ENCODE data around the gene A3GALT2.

The A3GALT2 gene

DNA sequence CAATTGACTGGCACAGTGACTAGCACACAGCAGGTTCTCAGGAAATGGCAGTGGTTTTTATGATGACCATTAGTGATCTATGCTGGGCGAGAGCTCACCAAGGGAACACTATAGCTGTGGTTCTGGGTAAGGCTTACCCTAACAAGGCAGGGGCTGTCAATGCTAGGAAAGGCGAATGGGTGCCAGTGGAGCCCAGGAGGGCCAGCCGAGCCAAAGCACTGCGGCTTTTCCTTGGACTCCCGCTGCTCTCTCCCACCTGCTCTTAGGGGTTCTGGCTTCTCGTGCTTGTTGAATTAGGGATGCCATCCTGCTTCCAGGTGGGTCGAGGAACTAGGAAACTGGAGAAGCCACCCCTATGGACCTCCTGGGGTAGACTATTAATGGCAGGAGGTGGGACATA, 10.0 kb upstream of the A3GALT2 start:
- Histone ChIP-seq H3F3A (ENCODE audit: control insufficient read depth, insufficient read depth) (no peaks in the 10 kb centered on the region), H3K9me2 (replicated peaks; ENCODE audit: control insufficient read depth, low read length) (no peaks in the 10 kb centered on the region), H3K4me2 (ENCODE audit: low read length) (no peak overlapping the region), H3K4me3 (ENCODE audit: low read length) (no peak overlapping the region), H3K27ac (ENCODE audit: low read depth, low read length) (no peak overlapping the region), H3K9me3 (ENCODE audit: control insufficient read depth, insufficient read depth, low read length) (no peaks in the 10 kb centered on the region), H3K4me1 (ENCODE audit: control insufficient read depth, low read length) (no peaks in the 10 kb centered on the region), H3K36me3 (ENCODE audit: control insufficient read depth, low read length) (peaks cover 87% of the 10 kb centered on the region), H3K27me3 (ENCODE audit: control insufficient read depth, low read length) (no peaks in the 10 kb centered on the region), H4K20me1 (ENCODE audit: control insufficient read depth, insufficient read depth, low read depth, low read length) (peaks cover 4% of the 10 kb centered on the region; the same call in 1 of the 2 replicates), H3K79me2 (ENCODE audit: control insufficient read depth, low read length) (peaks cover 24% of the 10 kb centered on the region)
- TF ChIP-seq, protein P1, sequence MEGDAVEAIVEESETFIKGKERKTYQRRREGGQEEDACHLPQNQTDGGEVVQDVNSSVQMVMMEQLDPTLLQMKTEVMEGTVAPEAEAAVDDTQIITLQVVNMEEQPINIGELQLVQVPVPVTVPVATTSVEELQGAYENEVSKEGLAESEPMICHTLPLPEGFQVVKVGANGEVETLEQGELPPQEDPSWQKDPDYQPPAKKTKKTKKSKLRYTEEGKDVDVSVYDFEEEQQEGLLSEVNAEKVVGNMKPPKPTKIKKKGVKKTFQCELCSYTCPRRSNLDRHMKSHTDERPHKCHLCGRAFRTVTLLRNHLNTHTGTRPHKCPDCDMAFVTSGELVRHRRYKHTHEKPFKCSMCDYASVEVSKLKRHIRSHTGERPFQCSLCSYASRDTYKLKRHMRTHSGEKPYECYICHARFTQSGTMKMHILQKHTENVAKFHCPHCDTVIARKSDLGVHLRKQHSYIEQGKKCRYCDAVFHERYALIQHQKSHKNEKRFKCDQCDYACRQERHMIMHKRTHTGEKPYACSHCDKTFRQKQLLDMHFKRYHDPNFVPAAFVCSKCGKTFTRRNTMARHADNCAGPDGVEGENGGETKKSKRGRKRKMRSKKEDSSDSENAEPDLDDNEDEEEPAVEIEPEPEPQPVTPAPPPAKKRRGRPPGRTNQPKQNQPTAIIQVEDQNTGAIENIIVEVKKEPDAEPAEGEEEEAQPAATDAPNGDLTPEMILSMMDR (IDR thresholded peaks at IDR 0.05; ENCODE audit: low read depth, low read length, poor library complexity, severe bottlenecking), result no peak
- TF ChIP-seq EZH2phosphoT487 (IDR thresholded peaks at IDR 0.05; ENCODE audit: borderline replicate concordance, low read length), result no peak

DNA sequence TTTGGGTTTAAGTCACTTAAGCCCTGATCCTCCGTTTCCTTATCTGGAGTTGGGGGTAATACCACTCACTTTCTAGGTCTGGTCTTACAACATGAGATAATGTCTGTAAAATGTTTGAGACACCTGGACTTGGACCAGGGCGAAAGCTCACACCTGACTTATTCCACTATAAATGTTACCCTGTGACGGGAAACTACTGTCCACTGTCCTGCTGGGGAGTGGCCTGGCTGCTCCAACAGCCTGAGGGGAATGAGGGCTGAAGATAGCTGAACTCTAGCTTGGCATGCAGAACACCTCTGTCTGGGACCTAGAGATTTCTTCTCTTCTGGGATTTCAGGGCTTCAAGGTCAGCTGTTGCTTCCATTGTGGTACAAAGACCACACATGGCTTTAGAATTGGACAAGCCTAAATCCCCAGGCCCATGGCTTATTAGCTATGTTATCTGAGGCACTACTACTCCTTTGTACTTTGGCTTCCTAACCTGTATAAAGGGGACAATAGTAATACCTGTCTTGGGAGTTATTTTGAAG, 9.5 kb upstream of the A3GALT2 start:
- TF ChIP-seq EZH2phosphoT487 (IDR thresholded peaks at IDR 0.05; ENCODE audit: borderline replicate concordance, low read length), result no peak
- TF ChIP-seq, protein P1 (IDR thresholded peaks at IDR 0.05; ENCODE audit: low read depth, low read length, poor library complexity, severe bottlenecking), result no peak
- Histone ChIP-seq H3K79me2 (ENCODE audit: control insufficient read depth, low read length) (peaks cover 22% of the 10 kb centered on the region), H3K27me3 (ENCODE audit: control insufficient read depth, low read length) (no peaks in the 10 kb centered on the region), H3F3A (ENCODE audit: control insufficient read depth, insufficient read depth) (no peaks in the 10 kb centered on the region), H3K9me2 (replicated peaks; ENCODE audit: control insufficient read depth, low read length) (no peaks in the 10 kb centered on the region), H3K27ac (ENCODE audit: low read depth, low read length) (no peak overlapping the region), H3K4me1 (ENCODE audit: control insufficient read depth, low read length) (no peaks in the 10 kb centered on the region), H4K20me1 (ENCODE audit: control insufficient read depth, insufficient read depth, low read depth, low read length) (peaks cover 4% of the 10 kb centered on the region; the same call in 1 of the 2 replicates), H3K36me3 (ENCODE audit: control insufficient read depth, low read length) (peaks cover 92% of the 10 kb centered on the region), H3K4me3 (ENCODE audit: low read length) (no peak overlapping the region), H3K4me2 (ENCODE audit: low read length) (no peak overlapping the region), H3K9me3 (ENCODE audit: control insufficient read depth, insufficient read depth, low read length) (no peaks in the 10 kb centered on the region)

DNA sequence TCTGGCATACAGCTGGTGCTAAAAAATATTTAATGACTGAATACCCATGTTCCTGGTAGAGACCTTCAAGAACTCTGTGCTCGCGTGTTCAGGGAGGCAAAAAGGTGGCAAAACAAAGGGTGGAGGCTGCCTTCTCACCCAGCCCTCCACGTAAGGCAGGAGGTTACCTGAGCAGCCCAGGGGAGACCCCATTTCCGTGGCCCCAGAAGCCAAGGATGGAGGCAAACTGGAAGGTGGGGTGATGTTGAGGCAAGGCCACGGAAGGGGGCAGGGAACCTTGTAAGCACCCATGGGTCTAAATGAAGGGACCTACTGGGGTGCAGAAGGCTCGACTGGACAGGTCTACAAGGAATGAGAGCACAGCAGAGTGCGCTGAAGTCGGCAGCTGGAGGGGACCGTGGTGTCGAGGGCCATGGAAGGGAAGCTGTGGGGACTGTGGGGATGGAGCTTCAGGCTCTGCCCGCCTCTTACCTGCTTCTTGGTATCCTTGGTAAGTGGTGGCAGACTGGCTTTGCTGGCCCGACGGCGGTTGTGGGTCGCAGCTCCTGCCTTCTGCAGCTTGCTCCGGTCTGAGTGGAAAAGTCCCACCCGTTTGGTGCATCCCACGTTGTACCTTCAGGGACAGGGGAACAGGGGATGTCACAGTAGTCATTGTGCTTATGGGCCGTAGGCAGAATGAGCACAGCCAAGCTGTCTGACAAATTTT, 8.9 kb upstream of the A3GALT2 start:
- H3F3A ChIP-seq (ENCODE audit: control insufficient read depth, insufficient read depth), result no peaks in the 10 kb centered on the region
- H3K36me3 ChIP-seq (ENCODE audit: control insufficient read depth, low read length), result peaks cover 92% of the 10 kb centered on the region
- no peak overlapping the region for H3K4me3 ChIP-seq (ENCODE audit: low read length)
- H3K9me3 ChIP-seq (ENCODE audit: control insufficient read depth, insufficient read depth, low read length), result no peaks in the 10 kb centered on the region
- no peaks in the 10 kb centered on the region for H3K27me3 ChIP-seq (ENCODE audit: control insufficient read depth, low read length)
- H3K9me2 ChIP-seq (replicated peaks; ENCODE audit: control insufficient read depth, low read length), result no peaks in the 10 kb centered on the region
- peaks cover 16% of the 10 kb centered on the region for H3K79me2 ChIP-seq (ENCODE audit: control insufficient read depth, low read length)
- H3K4me1 ChIP-seq (ENCODE audit: control insufficient read depth, low read length), result no peaks in the 10 kb centered on the region
- no peak overlapping the region for H3K27ac ChIP-seq (ENCODE audit: low read depth, low read length)
- TF ChIP-seq, protein P1 (IDR thresholded peaks at IDR 0.05; ENCODE audit: low read depth, low read length, poor library complexity, severe bottlenecking), result no peak
- TF ChIP-seq EZH2phosphoT487 (IDR thresholded peaks at IDR 0.05; ENCODE audit: borderline replicate concordance, low read length), result no peak
- peaks cover 4% of the 10 kb centered on the region; the same call in 1 of the 2 replicates for H4K20me1 ChIP-seq (ENCODE audit: control insufficient read depth, insufficient read depth, low read depth, low read length)
- H3K4me2 ChIP-seq (ENCODE audit: low read length), result no peak overlapping the region
